COLO829 (cell line): ENCODE results near the gene PTAFR.

Experiments used
- DNase-seq: peaks from one replicate; pipeline ENCODE4 v3.0.0; 2012; ENCODE audit warnings: low spot score

PTAFR gene

GRCh38 chr1:28119556-28119955 is 56.9 kb downstream of the PTAFR start:
- DNase-seq, result no peak

- DNase-seq, result no peak
Observed at GRCh38 chr1:28118640-28119307, 57.7 kb downstream of the PTAFR start.

- DNase-seq, result no peak
Observed at GRCh38 chr1:28115267-28115666, 61.2 kb downstream of the PTAFR start.

GRCh38 chr1:28114844-28115243 is 61.6 kb downstream of the PTAFR start:
- no peak for DNase-seq

GRCh38 chr1:28113242-28113572 is 63.3 kb downstream of the PTAFR start:
- DNase-seq, result no peak

GRCh38 chr1:28112388-28113241 is 63.9 kb downstream of the PTAFR start:
- DNase-seq, result no peak

GRCh38 chr1:28111157-28111556 is 65.3 kb downstream of the PTAFR start:
- no peak for DNase-seq

DNA sequence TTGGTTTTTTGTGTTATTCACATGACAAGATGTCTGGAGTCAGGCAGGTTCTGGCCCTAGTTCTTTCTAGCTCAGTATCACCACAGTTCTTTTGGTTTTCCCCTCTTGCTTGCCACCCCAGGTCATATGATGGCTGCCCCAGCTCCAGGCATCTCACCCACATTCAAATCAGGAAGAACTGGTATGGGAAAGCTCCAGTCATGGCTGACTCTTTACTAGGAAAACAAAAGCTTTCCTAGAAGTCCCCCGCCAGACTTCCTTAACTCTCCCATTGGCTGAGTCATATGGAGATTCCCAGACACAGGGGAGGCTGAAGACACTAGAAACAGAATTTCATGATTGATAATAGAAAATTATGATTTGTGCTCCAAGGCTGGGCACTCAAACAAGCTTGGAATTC is 65.9 kb downstream of the PTAFR start:
- DNase-seq, result no peak

GRCh38 chr1:28109639-28110038 is 66.9 kb downstream of the PTAFR start:
- DNase-seq, result no peak

DNA sequence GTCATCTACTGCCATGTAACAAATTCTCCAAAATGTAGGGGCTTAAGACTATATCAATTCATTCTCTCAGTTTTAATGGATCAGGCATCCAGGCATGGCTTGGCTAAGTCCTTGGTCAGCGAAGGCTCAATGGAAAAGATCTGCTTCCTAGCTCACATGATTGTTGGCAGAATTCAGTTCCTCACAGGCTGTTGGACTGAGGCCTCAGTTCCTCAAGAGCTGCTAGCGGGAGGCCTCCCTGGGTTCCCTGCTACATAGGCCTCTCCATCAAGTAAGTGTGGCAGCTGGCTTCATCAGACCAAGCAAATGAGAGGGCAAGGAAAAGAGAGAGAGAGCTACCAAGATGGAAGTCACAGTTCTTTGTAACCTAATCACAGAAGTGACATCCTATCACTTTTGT is 68.5 kb downstream of the PTAFR start:
- DNase-seq, result no peak

- no peak for DNase-seq
Observed at GRCh38 chr1:28104866-28105467, 71.5 kb downstream of the PTAFR start.

DNA sequence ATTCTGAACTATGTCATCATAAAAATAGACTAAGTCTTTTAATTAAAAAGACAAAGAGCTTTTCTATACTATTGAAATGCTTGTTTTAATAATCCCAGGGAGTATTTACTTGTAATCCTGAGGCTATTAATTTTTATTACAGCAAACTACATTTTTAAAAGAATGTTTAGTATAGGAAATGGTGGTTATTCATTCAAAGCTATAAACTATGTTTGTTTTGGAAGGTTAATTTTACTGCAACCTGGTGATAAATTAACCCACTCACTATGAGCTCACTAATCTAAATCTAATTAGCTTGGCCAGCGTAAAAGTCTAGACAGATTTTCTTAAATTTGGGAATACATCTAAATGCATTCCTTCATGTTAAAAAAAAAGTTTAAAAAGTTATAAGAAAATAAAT is 74.3 kb downstream of the PTAFR start:
- no peak for DNase-seq

DNA sequence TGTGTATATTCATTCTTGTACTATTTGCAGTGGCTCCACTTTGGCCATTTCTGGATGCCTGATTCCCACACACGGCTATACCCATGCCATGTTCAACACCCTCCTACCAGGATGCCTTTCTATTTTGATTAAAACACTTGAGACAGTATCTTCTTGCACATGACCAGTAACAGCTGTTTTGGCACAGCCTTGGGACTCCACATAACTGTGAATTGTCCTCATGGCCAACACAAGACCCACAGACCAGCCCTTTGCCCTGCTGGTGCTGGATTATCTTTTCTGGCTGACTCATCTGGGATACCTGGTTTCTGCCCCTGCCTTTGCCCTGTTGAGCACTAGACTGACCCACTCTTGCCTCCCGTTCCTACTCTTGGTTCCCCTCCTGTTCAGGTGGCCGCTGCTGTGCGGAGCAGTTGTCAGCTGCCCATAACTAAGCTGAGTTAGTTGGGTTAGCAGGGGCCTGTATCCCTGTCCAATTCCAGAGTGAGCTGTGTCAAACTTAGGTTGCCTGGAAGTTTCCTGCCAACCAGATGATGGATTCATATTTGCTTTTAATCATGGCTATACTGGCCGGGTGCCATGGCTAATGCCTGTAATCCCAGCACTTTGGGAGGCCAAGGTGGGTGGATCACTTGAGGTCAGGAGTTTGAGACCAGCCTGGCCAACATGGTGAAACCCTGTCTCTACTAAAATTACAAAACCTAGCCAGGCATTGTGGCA is 77.3 kb downstream of the PTAFR start:
- DNase-seq, result no peak
